SW 1271 (cell line): ENCODE results near the gene ANKRD33B.
"Not testable (repeated sequence)": the region's sequence is repeated elsewhere in the genome, so short reads cannot be mapped to it uniquely, and the experiment has no call there.

Experiments
- DNase-seq, 2 experiments: peaks; one replicate each; lab custom pipeline; 2025; lab: John Stamatoyannopoulos, UW

ANKRD33B gene

DNA sequence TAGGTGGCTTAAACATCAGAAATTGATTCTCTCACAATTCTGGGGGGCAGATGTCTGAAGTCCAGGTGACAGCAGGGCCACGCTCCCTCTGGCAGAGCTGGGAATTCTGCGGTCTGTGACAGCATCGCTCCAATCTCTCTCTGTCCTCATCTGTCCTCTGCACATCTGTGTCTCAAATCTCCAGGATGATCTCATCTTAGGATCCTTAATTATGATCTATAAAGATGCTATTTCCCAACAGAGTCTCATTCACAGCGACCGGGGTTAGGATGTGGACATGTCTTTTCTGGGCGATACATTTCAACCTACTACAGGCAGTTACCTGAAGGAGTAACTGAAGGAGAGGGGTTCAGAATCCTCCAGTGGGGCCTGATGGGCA lies 31.4 kb downstream of the ANKRD33B start:
- DNase-seq: peak in 1 of 2 experiments; percentile 60

DNA sequence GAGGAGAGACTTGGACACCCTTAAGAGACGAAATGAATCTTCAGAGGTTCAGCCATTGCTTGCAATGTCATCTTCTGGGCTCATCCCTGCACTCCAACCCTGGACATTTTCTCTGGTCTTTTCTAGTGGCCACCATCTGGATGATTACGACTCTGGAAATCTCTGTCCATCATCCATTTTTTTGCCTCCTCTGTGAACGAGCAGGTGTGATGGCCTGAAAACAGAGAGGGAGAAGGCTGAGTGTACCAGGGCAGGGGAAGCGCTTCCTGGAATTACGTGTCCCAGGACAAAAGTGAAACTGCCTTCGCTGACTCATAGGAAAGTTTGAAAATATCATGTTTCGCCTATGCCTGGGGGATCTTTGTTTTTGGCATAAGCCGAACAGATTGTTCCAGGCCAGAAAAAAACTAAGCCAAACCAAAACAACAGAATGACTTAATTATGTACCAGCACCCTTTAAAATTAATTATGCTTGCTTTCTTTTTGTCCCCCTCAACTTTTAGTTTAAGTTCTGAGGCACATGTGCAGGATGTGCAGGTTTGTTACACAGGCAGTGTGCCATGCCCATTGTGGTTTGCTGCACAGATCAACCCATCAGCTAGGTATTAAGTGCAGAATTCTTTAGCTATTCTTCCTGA lies 31.9 kb downstream of the ANKRD33B start:
- DNase-seq: peak; percentile 74 to 94

DNA sequence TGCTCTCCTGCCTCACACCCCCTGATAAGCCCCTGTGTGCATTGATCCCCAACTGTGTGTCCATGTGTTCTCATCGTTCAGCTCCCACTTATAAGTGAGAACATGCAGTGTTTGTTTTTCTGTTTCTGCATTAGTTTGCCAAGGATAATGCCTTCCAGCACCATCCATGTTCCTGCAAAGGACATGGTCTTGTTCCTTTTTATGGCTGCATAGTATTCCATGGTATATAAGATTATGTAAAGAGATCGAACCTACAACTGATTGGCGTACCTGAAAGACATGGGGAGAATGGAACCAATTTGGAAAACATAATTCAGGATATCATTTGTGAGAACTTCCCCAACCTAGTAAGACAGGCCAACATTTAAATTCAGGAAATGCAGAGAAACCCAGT lies 32.4 kb downstream of the ANKRD33B start:
- no peak for DNase-seq

DNA sequence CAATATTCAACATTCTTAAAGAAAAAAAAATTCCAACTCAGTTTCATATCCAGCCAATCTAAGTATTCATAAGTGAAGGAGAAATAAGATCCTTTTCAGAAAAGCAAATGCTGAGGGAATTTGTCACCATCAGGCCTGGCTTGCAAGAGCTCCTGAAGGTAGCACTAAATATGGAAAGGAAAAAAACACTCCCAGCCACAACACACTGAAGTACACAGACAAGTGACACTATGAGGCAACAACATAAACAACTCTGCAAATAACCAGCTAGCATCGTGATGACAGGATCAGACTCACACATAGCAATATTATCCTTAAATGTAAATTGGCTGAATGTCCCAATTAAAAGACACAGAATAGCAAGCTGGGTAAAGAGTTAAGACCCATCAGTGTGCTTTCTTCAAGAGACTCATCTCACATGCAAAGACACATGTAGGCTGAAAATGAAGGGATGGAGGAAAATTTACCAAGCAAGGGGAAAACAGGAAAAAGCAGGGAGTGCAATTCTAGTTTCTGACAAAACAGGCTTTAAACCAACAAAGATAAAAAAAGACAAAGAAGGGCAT lies 33.1 kb downstream of the ANKRD33B start:
- no peak for DNase-seq

DNA sequence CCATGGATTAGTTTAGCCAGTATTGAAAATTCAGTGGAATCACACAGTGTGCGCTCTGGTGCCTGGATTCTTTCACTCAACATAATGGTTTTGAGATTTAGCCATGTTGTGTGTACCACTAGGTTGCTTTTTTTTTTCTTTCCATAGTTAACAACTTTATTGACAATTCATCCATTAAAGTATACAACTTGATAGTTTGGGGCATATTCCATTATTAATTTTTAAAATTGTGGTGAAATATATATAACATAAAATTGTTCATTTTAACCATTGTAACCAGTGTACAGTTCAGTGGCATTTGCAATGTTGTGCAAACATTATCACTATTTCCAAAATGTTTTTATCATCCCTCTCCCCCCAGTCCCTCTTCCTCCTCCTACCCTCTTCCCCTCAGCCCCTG lies 35.2 kb downstream of the ANKRD33B start:
- DNase-seq: no peak

DNA sequence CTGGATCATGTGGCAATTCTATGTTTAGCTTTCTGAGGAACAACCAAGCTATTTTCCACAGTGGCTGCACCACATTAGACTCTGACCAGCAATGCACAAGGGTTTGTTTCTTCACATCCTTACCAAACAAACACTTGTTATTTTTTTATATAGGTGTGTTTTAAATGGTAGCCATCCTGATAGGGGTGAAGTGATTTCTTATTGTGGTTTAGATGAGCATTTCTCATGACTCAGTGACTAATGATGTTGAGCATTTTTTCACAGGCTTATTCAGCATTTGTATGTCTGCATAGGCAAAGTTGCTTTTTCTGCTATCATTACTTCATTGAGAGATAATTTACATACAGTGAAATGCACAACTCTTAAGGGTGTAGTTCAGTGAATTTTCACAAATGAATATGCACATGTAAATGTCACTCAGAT lies 36.0 kb downstream of the ANKRD33B start:
- DNase-seq: peak in 1 of 2 experiments; percentile 62

DNA sequence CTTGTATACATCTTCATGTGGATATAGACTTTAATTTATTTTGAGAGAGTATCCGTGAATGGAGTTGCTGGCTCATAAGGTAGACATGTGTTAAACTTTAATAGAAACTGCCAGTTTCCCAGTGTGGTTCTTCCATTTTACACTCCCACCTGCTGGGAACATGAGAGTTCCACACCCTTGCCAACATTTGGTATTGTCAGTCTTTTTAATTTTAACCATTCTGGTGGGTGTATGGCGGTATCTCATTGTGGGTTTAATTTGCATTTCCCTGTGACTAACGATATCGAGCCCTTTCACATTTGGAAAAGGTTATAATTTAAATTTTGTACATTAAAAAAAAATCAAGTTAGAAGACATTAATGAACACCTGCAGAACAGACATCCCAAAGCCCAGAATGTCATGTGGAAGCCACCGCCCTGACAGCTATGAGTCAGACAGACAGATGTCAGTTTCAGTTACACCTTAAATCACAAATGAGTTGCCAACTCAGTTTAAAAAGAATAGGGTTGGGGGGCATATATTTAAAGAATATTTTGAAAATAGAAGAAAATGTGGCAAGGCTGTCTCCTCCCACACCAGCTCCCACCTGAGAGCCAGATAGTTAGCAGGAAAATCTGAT lies 36.9 kb downstream of the ANKRD33B start:
- no peak for DNase-seq

DNA sequence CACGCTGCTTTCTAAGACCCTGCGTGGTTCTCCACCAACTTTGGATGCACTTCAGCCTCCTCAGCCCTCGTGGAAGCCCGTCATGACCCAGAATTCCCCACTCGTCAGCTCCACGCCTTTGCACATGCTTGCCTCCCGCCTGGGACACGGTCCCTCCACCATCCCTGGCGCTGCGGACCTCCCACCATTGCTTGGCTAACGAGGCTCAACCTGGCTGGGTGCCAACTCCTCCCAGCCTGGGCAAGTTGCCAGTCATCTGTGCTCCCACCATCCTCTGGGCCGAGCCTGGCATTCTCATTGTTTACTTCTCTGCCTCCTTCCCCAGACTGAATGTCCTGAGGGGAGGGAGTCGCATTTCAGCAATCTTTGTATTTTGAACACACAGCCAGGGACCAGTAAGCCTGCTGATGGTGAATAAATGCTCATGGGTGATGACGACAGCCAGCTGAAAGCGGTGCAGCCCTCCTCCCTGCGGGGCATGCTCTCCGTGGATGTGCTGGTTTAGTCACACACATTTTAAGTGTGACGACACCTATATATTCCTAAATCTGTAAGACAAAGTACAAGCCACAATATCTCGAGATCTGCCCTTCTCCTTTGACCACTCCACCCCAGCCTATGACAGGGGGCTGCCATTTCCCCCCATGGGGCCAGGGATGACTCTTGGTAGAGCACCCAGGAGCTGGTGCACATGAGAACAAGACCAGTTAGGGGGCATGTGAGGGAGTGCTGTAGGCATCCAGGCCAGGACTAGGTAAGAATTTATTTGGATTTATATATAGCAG lies 37.6 kb downstream of the ANKRD33B start:
- peak in 1 of 2 experiments; percentile 65 for DNase-seq

DNA sequence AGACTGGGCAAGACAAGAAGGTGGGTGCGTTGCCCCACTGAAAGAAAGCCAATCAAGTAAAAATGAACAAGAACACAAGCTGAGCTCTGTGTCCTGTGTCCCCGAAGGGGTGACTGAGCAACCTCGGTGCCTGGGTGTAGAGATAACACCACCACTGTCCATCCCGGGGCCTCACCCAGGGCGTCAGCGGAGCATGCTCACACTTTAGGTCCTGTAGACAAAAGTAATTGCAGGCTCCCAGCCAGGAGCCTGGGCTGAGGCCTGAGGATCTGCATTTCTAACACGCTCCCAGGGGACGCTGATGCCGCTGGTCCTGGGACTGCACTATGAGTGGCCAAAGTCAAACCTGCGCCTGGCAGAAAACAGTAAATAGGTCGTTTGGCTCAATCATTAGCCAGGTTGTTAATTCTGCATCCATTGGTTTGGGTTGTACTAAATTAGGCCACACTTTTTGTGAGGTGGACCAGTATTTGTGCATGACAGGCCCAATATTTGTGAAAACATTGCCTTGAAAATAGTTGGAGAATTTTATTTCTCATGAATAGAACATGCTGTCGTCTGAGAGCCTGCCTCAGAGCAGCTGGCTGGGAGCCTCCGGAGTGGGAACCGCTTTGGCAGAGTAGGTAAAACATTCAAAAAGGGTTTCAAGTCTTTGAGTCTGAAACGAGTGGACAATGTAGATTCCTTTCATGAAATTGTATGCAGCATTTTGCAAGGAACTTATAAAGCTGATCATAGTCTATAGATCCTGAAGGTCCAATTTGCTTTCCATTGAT lies 38.3 kb downstream of the ANKRD33B start:
- no peak for DNase-seq

DNA sequence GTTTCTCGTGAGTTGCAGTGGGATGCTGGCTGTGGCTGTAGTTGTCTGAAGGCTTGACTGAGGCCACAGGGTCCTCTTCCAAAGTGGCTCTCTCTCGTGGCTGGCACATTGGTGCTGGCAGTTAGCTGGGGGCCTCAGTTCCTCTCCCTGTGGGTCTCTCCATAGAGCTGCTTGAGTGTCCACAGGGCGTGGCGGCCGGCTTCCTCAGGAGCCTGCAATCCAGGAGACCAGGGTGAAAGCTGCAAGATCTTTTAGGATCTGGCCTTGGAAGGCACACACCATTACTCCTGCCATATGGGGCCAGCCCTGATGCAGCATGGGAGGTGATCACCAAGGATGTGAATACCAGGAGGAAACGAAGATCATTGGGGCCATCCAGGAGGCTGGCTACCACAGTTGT lies 41.1 kb downstream of the ANKRD33B start:
- DNase-seq: no peak

DNA sequence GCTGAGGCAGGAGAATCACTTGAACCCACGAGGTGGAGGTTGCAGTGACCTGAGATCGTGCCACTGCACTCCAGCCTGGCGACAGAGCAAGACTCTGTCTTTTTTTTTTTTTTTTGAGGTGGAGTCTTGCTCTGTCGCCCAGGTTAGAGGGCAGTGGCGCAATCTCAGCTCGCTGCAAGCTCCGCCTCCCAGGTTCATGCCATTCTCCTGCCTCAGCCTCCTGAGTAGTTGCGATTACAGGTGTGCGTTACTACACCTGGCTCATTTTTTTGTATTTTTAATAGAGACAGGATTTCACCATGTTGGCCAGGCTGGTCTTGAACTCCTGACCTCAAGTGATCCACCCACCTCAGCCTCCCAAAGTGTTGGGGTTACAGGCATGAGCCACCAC lies 42.8 kb downstream of the ANKRD33B start:
- DNase-seq: not testable (repeated sequence)

DNA sequence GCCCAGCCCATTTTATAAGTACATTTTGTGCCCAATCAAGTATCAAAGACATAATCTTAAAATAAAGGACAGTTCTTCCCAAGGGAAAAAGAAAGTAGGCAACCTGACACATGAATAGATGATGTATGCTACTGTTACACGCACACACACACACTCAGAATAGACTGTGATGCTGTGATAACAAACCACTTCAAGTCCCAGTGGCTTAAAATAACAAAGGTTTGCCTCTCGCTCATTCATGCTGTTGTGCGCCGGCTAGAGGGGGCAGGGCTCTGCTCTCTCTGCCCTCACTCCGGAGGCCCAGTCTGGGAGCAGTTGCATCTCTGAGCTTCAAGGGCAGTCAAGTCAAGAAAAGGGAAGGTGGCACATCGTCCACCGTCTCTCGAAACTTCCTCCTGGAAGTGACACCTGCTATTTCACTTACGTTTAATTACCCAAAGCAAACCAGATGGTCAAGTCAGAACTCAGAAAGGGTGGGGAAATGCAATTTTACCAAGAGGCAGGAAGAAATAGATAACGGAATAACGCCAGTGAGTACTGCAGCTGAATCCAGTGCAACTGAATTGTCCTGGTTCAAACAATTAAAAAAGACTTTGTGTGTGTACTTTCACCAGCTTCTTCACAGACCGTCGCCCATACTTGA lies 43.3 kb downstream of the ANKRD33B start:
- no peak for DNase-seq

DNA sequence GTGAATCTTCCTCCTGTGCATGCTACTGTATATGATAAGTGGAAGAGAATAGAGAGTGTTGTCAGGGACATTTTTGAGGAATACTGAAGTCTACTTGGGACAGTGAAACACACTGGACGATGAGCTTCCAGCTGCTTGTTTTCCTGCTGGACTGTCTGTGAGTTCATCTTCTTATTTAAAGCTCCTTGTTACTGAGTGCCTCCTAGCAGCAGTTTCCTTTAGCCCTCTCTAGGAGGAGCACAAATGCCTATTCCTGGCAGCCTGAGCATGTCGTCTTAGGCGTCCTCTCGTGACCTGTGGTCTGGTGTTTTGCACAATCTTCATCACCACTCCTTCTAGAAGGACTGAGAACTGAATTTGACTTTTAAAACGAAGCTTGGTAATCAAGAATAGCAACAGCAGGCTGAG lies 43.8 kb downstream of the ANKRD33B start:
- no peak for DNase-seq

DNA sequence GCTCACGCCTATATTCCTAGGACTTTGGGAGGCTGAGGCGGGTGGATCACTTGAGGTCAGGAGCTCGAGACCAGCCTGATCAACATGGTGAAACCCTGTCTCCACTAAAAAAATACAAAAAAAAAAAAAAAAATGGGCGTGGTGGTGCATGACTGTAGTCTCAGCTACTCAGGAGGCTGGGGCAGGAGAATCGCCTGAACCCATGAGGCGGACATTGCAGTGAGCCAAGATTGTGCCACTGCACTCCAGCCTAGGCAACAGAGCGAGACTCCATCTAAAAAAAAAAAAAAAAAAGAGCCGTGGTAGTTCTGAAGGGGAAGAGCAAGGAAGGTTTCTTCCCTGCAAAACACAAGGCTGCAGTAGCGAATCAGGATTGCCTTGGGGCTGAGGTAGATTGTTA lies 44.2 kb downstream of the ANKRD33B start:
- DNase-seq: not testable (repeated sequence)

DNA sequence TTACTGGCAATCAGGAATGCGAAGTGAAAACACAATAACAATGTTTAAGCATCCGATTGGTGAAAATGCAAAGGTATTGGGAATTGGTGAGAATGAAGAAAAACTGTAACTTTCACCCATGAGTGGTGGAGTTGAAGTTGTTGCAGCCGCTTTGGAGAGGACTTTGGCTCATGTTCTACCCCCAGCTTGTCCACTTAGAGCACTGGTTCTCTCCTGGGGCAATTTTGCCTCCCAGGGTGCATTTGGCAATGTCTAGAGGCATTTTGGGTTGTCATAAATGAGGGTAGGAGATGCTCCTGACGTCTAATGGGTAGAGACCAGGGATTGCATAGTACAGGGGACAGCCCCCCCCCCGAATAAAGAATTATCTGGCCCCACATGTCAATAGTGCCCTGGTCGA lies 46.2 kb downstream of the ANKRD33B start:
- DNase-seq: no peak

DNA sequence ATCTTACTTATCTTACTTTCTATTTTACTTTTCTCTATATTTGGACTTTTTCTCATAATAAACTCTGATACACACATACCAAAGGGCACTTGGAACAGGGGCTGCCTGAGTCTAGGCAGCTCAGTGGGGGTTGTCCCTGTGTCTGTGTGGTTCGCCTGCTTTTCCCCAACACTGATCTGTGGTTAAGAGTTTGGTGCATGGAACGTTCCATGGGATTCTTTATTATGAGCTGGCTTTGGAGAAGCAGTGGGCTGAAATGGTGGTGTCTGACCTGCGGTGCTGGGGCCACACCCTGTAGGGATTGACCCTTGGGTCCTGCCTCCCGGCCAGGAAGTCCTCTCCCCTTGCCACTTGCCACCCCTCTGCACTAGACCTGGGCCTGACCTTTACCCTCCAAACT lies 47.4 kb downstream of the ANKRD33B start:
- no peak for DNase-seq

DNA sequence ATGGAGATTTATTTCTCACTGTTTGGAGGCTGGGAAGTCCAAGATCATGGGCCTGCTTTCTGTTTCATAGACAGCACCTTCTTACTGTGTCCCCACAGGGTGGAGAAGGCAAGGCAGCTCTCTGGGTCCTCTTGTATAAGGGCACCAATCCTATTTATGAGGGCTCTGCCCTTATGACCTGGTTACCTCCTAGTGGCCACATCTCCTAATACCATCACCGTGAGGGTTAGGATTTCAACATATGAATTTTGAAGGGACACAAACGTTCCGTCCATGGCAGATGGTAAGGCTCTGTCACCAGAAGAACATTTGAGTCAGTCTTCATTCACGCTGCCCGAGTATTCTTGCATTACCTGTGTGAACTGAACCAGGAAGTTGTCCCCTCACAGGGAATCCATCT lies 48.4 kb downstream of the ANKRD33B start:
- no peak for DNase-seq

DNA sequence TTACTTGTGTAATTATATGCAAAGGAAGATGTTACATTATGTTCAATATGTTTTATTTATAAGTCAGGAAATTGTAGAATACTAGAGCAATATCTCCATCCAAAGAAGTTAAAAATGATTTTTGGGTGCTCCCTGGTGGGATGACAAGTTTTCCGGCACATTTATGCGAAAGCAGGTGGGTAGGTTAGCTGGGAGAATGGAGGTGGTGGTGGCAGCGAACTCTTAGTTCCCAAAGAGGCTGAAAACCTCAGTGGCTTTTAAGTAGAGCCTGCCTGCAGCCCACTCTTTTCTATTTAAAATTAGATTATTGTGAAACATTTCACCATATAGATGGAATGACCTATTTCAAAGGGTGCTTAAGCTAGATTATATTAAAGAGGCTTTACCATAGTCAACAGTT lies 51.8 kb downstream of the ANKRD33B start:
- DNase-seq: no peak

DNA sequence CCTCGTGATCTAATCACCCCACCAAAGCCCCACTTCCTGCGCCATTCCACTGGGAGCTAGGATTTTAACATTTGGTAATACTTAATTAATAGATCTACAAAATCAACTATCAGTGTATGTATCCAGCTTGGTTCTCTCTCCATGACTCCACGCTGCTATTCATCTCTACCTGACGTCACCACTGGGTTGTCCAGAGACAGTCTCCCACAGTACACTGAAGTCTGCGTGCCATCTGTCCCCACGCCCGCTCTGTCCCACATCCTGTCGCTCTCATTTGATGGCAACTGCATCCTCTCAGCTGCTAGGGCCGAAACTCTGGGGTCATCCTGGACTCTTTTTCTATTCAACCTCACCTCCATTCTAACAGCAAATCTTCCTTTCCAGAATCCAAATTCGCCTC lies 53.2 kb downstream of the ANKRD33B start:
- no peak for DNase-seq

DNA sequence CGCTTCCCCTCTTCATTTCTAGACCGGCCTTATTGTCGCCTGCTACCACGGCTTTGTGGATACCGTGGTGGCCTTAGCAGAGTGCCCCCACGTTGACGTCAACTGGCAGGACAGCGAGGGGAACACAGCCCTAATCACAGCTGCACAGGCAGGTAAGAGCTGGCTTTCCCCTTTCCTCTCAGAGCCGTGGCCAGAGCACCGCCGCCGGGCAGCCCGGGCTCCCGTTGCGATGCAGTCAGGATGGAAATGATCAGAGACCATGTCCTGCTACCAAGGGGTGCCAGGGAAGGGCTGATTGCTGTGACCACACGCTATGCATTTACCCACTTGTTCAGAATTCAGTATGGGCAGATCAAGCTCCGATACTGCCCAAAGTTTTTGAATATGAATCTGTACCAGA lies 54.4 kb downstream of the ANKRD33B start:
- DNase-seq: no peak

DNA sequence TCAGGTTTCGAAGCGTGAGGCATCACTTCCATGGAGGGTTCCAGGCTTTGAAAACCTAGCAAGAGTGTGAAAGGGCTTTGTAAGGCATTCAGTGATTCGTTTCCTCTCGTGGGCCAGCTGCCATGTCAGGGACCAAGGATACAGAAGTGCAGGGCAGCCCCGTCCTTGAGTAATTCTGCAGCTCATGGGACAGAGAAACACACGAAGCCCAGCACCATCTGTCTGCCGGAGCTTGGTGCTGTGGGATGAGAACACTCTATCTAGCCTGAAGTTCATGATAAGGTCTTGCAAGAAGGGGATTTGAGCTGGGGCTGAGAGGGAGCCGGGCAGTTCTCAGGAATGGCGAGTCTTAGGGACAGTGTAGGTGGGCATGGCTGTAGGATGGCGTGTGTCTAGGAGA lies 55.8 kb downstream of the ANKRD33B start:
- DNase-seq: no peak

DNA sequence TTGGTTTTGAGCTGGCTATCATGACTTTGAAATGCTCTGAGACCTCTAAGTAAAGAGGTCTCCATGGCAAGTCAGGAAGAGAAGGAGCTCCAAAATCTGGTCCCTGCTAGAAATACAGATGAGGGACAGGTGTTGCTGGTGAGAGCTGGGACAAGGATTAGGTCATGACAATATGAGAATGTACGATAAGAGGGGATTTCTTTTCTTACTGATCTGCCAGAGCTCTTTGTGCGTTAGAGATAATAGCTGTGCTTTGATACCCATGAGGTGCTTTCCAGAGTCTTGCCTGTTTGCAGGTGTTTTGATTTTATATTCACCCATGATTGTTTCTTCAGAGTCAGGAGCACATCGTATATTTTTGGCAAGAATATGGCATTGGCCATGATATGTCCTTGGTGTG lies 56.5 kb downstream of the ANKRD33B start:
- no peak for DNase-seq
